Stimulated activated CD8-positive, alpha-beta memory T cell treated with anti-CD3 and anti-CD28 coated beads, Interleukin-15, amount 100 ng/mL, for 4 hours (primary cell): ENCODE data around the gene AP3B1.

Experiments used
- DNase-seq, 2 donors: peaks; one replicate each; pipeline ENCODE4 v3.0.0-alpha.2; 2020; ENCODE audit warnings: low read depth in 2 of 2

AP3B1 gene

DNA sequence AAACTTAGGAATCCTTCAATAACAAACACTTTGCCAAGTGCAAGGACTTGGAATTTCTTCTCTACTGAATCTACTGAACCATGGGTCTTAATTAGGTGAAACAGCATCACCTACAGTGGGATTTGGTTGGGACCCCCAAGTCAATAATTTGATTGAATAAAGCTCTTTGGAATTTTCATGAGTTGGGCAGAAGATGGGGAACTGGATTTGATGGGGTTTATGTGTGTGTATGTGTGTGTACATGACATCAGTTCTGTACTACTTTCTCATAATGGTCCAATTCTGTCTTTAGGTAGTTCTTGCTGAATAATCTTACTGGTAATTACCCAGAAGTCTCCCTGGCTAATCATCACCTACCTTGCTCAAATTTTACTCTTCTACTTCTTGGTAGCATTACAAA lies 319.9 kb downstream of the AP3B1 start:
- no peak for DNase-seq

GRCh38 chr5:77973253-77973609 lies 321.3 kb downstream of the AP3B1 start:
- DNase-seq: no peak

DNA sequence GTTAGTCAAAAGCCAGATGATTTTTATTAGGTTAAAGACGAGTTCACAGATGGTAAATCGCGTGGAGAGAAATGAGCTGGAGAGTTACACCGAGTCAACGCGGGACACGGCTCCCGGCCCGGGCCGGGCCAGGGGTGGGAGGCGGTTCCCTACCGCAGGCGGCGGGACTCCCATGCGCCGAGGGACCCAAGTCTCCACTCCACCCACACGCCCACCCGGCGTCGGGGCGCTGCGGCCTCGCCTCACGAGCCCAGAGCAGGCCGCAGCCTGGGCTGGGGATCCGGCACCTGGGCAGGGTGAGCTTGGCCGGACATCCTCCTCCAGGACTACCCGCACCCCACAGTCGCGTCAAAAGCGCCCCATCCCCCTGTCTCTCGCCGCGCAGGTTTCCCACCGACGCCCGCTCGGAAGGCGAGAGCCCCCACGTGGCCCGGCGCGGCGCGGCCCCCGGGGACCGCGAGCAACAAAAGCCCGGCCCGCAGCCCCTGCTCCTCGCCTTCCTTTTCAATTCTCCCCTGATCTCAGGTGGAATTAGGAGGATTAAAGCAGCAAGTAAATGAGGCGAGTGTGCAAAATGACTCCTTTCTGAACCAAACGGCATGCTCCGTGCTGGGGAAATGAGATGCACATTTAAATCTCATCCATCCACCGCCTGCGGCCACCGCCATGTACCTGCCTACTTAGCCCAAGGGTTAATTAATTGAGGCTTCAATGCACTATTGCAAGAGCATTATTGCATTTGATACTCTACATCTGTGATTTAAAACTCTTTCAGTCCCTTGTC lies 321.8 kb downstream of the AP3B1 start:
- DNase-seq: no peak

DNA sequence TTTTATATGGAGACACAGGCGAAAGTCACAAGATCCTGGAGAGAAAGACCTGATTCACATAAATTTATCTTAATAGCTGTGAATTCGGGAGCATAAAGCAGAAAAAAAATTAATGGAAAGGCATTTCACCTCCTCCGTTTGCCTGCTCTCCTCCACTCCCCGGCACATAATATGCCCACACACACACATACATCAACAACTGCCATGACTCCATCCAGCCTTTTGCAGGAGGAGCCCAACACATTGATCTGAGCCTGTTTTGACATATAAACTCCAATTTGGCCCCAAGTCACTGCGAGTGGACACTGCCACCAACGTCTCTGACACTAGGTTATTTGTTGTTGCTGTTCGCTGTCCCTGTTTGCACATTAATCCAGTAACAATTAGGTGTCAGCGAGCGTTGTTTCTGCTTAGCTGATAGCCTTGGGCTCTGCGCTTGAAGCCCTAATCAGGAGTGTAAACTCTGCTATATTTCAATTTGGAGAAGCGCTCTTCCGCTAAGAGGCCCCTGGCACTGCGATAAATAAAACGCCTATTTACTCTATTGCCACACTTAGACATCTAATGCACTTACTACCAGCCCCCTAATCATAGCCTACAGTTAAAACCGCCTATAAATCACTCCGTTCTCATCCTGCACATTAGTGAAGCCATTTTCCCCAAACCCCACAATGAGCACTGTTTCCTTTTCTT lies 322.6 kb downstream of the AP3B1 start:
- no peak for DNase-seq

- DNase-seq: no peak
These were observed 323.6 kb downstream of the AP3B1 start for GRCh38 chr5:77970891-77971290.

- DNase-seq: no peak
These were observed 330.7 kb downstream of the AP3B1 start for GRCh38 chr5:77963795-77964194.

DNA sequence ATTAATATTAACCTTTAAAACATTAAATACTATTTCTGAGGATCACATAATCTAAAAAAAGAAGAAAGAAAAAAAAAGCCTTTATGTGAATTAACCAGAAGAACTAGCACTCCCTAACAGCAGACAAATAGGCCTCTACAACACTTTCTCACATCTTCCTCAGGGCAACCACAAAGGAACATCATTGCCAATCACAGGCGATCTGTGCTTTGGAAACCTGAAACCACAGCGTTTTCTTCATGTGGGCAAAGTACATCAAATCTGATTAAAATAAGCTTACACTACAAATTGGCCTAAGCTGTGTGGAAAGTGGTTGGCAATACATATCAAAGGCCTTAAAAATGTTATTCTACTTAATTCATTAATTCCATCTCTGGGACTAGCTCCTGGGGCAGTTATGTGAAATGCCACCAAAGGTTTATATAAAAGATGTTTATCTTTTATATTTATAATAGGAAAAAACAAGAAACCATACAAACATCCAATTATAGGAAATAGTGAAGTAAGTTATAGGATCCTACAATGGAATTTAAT lies 333.6 kb downstream of the AP3B1 start:
- no peak for DNase-seq

DNA sequence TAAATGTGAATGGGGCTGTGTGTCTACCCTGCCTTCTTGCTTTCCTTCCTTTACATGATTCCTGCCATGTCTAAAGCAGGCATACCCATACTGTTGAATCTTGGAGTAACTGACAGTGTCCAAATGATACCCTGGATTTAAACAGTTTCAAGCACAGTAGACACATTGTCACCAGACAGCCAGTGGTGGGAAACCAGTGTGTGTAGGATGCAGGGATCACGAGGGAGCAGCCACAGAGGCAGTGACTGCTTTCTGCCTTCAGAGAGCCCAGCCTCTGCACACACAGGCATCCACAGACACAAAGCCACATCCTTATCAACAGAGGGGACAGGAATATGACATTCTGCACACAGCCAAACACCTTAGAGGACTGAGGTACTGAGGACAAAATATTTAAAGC lies 334.2 kb downstream of the AP3B1 start:
- DNase-seq: no peak

DNA sequence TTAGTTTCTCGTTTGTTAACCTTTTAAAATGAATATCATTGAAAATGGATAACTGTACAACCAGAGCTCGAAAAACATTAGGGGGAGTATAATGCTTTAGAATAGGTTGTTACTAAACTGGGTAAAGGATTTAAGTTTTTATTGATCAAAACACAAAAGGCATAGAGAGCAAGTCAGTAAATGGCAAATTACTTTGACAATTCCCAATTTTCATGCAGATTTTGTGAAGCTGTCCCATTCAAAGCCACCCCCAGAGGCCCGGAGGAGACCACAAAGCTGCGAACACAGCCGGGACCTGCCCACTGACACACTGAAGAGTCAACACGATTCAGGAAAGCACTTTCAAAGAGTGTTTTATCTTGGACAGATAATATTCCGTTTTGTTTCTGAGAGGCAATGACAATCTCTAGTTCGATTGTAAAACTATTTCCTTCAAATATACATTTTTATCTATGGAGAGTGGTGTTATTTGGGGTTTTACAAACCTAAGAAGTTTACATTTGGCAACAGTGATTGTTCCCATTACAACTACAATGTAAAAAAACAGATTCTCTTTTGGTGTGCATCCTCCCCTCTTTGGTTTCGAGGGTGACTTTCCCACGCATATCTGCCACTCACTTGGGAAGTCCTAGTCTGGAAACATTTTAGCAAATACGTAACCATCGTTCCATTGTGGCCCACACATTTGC lies 335.7 kb downstream of the AP3B1 start:
- no peak for DNase-seq

DNA sequence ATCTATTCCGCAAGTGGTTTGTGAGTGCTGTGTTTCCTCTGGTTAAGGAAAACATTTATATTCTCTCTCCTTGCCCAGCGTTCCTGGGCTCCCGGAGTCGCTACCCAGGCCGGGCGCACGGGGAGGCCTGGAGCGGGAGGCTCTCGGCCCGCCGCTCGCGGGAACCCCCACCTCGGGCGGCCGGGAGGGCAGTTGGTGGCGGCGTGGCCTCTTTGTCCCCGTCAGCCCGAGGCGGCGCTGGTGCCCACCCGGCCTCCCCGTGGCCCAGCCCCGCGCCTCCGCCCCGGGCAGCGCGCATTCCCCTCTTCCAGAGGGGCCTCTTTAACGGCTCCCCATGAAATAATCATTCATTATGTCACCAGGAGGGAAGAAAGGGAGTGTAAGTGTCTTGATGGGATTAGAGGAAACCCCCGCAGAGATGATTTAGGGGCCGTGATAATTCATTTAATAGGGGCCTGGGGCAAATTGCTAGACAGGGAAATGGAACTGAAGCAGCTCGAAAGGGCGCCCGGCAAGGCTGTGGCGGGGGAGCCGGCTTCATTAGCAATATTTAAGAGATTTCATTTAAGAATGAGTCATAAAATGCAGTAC lies 336.5 kb downstream of the AP3B1 start:
- DNase-seq: no peak

DNA sequence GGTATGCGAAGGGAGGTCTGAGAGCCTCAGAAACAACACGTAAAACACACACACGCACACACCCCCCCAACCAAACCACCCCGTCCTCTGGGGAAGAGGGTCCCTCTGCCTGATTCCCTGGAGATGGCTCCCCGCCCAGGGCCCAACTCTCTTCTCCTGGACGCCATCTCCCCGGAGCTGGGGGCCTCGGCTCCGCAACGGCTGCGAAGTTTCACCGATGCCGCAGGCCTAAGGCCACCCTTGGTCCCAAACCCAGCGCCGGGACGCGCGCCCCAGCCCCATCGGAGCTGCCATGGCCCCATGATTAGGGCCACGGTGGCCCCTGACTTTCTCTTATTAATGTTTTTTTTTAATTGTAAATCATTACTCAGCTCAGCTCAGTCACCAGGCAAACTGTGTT lies 337.0 kb downstream of the AP3B1 start:
- no peak for DNase-seq

GRCh38 chr5:77957081-77957480 lies 337.4 kb downstream of the AP3B1 start:
- DNase-seq: no peak

DNA sequence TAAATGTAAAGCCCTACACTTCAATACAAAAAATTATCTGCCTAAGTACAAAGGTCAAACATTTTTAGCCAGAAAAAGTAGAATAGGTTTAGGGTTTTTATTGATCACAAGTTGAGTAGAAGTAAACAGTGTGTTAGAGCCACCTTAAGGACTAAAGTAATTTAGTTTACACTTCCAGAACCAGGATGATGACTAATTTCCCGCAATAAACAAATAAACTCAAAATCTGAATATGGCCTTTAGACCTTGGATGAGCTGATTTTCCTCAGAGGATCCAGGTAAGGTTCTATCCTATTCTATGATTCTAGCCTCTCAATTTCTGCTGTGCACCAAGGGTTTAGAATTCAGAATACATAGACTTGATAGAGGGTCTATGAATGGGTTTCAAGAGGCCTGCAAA lies 338.9 kb downstream of the AP3B1 start:
- DNase-seq: no peak

DNA sequence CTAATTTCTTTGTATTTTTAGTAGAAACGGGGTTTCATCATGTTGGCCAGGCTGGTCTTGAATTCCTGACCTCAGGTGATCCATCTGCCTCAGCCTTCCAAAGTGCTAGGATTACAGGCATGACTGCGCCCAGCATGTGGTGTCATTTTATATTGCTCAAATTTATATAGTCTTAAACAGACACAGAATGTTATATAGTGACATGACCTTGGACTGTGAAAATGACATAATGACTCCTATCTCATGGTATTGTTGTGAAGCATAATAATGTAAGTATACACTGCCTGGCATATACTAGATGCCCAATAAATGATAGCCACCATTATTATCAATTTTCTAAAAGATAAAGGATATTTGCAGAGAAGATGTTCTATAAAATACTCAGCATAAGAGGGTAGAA lies 341.1 kb downstream of the AP3B1 start:
- no peak for DNase-seq

- no peak for DNase-seq
These were observed 341.8 kb downstream of the AP3B1 start for GRCh38 chr5:77952636-77953212.
